CMK (cell line): ENCODE measurements around the gene SERPINB4.

Source experiments
- DNase-seq: peaks from one replicate; pipeline ENCODE4 v3.0.0-alpha.2; 2010; ENCODE audit warnings: low read depth

The SERPINB4 gene

DNA sequence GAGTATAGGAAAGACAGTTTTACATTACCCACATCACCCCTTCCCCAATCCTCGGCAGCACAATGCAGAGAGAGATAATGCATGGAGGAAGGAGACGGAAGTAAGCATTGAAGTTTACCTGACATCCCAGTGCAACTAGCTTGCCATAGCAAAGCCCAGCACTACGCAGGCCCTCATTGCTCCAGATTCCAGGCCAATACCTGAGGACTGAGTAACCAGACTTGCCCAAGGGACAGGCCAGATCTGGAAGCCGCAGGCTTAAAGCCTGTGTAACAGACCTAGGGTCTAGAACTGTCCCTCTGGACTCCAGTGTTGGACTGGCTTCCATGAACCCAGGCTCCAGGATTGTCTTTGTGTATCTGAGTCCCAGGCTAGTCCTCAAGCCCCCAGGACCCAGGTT, 17.6 kb downstream of the SERPINB4 start:
- no peak for DNase-seq

DNA sequence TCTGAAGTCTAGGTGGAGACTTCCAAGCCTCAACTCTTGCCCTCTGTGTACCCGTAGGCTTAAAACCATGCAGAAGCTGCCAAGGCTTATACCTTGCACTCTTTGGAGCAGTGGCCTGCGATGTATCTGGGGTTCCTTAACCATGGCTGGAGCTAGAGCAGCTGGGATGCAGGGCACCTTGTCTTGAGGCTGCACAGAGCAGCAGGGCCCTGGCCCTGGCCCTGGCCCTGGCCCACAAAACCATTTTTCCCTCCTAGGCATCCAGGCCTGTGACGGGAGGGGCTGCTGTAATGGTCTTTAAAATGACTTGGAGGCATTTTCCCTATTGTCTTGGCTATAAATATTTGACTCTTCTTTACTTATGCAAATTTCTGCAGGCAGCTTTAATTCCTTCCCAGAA, 19.2 kb downstream of the SERPINB4 start:
- DNase-seq: no peak

DNA sequence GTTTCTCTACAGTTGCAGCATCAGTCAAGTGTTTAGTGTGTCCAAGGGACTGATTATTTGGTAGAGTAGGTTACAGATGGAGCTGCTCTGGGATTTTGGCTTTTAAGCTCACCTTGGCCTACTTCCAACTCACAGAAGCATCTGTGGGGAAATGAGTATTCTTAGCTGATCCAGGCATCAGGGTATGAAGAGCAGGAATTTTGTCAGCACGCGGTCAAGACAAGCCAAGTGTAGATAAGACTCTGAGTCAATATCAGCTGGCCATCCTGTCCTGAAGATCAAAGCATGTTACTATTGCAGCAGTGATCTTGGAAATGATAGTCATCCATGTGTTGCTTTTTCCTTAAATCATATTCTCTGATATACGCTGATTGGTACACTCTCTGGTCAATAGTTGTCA, 24.4 kb downstream of the SERPINB4 start:
- no peak for DNase-seq

GRCh38 chr18:63617915-63618234, 26.2 kb downstream of the SERPINB4 start:
- DNase-seq: no peak

DNA sequence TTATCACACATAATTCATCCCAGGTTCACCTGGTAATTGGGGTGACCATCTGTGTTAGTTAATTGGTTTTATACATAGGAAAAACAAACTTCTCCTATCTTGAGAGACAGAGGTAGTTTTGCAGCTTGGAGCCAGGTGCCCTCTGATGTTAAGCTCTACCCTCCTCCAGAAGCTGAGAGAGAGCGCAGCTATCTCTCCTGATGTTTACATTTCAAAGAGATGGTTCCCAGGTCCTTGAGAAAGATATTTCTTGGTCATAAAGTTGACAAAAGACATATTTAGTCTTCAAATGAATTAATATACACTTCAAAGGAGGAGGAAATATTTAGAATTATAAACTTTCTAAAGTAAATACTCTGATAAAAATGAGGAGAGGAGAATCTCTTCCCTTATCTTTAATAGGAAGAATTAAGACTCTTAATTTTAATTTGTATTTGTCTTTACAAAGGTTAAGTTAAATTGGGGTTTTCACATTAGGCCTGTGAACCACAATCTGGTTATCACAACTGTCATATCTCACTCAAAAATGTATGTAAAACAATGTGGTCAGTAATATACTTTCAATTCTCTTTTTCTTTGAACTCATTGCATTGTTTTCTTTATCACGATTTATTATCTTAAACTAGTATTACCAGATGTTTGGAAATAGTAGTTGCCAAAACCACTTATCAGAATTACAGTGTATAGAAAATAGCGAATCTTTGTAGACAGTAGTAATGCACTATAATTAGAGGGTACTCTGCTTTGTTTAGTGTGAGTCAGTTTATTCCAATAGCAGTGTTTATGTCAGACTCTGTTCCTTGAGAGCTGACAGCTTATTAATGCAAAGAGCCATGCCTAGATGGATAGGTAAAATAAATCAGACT, 26.8 kb downstream of the SERPINB4 start:
- DNase-seq: no peak

DNA sequence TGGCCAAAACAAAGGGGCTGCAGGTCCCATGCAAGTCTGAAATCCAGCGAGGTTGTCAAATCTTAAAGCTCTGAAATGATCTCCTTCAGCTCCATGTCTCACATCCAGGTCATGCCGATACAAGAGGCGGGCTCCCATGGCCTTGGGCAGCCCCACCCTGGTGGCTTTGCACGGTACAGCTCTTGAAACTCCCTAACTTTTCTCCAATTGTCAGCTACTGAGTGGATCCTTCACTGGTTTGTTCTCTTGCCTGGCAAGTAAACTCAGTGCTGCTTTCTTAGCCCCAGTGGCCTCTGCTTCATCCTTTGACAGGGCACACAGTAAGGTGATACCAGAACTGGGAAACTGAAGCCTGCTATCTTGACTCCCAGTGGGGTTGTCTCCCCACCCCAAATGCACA, 30.6 kb downstream of the SERPINB4 start:
- DNase-seq: no peak

DNA sequence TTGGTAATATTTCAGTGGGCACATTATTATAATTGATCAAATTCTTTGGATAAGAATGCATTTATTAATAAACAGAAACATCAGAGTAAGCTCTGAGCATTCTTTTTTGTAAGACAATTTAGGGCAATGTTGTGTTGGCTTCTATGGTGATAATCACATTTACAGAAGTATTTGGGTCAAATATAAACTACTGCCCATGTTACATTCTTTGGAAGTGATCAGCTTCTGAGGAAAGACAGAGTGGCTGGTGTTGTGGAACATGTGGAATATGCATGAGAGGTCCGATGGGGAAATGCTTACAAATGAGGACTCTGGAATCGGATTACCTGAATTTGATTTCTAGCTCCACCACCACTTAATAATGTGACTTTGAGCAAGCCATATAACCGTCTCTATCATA, 37.5 kb downstream of the SERPINB4 start:
- DNase-seq: no peak

- no peak for DNase-seq
Measured at GRCh38 chr18:63604791-63605567, 39.1 kb downstream of the SERPINB4 start.

GRCh38 chr18:63603772-63604171, 40.3 kb downstream of the SERPINB4 start:
- DNase-seq: no peak

GRCh38 chr18:63603355-63603754, 40.7 kb downstream of the SERPINB4 start:
- no peak for DNase-seq

DNA sequence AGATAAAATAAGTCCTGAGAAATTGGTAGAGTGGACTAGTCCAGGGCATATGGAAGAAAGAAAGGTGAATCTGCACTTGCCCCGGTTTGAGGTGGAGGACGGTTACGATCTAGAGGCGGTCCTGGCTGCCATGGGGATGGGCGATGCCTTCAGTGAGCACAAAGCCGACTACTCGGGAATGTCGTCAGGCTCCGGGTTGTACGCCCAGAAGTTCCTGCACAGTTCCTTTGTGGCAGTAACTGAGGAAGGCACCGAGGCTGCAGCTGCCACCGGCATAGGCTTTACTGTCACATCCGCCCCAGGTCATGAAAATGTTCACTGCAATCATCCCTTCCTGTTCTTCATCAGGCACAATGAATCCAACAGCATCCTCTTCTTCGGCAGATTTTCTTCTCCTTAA, 47.1 kb downstream of the SERPINB4 start:
- no peak for DNase-seq

- no peak for DNase-seq
Measured at GRCh38 chr18:63592471-63592870, 51.6 kb downstream of the SERPINB4 start.

DNA sequence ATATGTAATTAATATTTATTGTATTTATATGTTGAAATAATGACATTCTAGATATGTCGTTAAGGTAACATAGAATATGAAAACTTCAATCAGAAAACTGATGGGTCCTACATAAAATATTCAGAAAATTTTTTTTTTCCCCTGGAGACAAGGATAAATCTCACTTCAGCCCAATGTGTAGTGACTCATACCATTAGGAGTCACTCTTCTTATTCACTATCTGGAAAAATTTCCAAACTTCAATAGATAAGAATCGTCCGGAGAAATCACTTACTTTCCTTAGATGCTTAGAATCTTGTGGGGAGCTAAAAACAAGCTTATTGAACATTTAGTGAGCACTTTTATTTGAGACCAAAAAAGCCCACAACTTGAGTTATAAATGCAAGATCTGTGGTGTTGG, 52.3 kb downstream of the SERPINB4 start:
- no peak for DNase-seq

DNA sequence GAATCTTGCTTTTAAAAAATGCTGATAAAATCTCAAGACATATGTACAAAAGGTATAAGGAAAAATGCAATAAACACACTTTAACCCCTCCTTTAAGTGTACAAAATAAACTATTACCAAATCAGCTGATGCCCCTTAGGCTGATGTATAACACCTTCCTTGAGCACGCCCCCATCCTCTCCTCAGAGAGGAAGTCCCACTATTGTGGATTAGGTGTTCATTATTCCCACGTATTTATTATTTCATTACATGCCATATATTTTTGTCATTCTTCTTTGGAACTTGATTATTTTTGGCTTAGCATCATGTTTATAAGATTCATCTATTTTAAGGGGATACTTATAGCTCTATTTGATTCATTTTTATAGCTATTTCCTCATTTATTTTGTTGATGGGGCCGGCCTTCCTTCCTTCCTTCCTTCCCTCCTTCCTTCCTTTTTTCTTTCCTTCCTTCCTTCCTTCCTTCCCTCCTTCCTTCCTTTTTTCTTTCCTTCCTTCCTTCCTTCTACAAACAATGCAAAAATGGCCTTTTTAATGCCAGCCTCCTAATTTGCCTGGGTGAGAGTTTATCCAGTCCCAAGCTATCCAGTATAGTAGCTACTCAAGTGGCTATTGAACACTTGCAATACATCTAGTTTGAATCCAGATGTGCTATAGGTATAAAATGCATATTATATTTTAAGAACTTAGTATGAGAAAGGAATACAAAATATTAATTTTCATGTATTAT, 52.9 kb downstream of the SERPINB4 start:
- no peak for DNase-seq

DNA sequence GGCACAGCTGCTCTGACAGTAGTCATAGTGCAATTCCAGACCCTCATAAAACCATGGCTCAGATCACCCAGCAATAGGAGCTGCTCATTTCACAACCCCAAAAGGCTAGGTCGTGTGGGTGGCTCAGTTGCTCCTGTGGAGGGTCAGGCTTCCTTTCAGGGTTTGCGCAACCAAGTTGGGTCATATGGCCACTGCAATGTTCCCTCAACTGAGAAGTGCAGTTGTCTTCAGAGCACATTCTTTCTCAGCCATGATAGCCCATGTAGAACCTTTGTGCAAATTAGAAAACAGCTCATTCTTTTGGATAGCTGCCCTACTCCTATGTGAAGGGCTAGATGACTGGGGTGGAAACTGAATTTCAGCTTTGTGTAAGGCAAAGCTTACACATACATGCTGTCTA, 53.7 kb downstream of the SERPINB4 start:
- DNase-seq: no peak

DNA sequence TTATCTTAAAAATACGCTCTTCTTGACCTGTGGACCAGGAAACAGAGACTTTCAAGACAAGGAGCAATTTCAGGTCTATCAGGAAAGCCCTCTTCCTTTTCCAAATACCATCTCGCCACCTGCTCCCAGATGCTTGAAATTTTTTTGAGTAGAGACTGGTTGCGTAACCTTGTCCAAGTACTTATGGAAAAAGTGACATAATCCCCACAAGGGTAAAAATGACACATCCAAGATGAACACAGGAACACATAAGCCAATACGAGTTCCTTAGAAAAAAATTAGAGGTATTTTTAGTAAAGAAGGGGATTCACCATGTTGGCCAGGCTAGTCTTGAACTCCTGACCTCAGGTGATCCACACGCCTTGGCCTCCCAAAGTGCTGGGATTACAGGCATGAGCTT, 55.1 kb downstream of the SERPINB4 start:
- no peak for DNase-seq
